Hepatocyte (in vitro differentiated cells): ENCODE results near the gene TIGAR. TPM values are rescaled to one million over a fixed set of nuclear protein-coding genes. Genes with fewer than 3 reads are reported as not detected.

ENCODE experiments used
- DNase-seq: peaks from one replicate; pipeline ENCODE4 v3.0.0-alpha.2; 2016; ENCODE audit warnings: low spot score
- H2AFZ ChIP-seq: fragments of 200-600 bp; sonication (generic); 2 replicates; pipeline ENCODE4 v1.6.0; 2016; ENCODE audit warnings: antibody characterized with exemption, mild to moderate bottlenecking
- H3K27ac ChIP-seq: fragments of 200-600 bp; sonication (generic); 2 replicates; pipeline ENCODE4 v1.5.1; 2016; ENCODE audit warnings: mild to moderate bottlenecking
- H3K27me3 ChIP-seq: fragments of 200-600 bp; sonication (generic); 2 replicates; pipeline ENCODE4 v1.6.1; 2016
- H3K36me3 ChIP-seq: fragments of 200-600 bp; sonication (generic); replicated peaks from 2 replicates; pipeline ENCODE4 v1.5.1; 2016; ENCODE audit warnings: low read depth; ENCODE audit not compliant: insufficient read depth
- H3K4me1 ChIP-seq: fragments of 200-600 bp; sonication (generic); 2 replicates; pipeline ENCODE4 v1.5.1; 2016; ENCODE audit warnings: mild to moderate bottlenecking, moderate library complexity; ENCODE audit not compliant: insufficient read depth
- H3K4me2 ChIP-seq: fragments of 200-600 bp; sonication (generic); 2 replicates; pipeline ENCODE4 v1.6.0; 2016
- H3K4me3 ChIP-seq: fragments of 200-600 bp; sonication (generic); 2 replicates; pipeline ENCODE4 v1.5.1; 2016; ENCODE audit warnings: mild to moderate bottlenecking
- H3K79me2 ChIP-seq: fragments of 200-600 bp; sonication (generic); 2 replicates; pipeline ENCODE4 v1.6.0; 2017; ENCODE audit warnings: mild to moderate bottlenecking
- H3K9me2 ChIP-seq: fragments of 200-600 bp; sonication (generic); replicated peaks from 2 replicates; pipeline ENCODE4 v1.6.0; 2017; ENCODE audit warnings: mild to moderate bottlenecking; ENCODE audit not compliant: insufficient read depth
- H3K9me3 ChIP-seq: fragments of 200-600 bp; sonication (generic); 2 replicates; pipeline ENCODE4 v1.5.1; 2016; ENCODE audit warnings: low read depth, mild to moderate bottlenecking
- H4K20me1 ChIP-seq: fragments of 200-600 bp; sonication (generic); 2 replicates; pipeline ENCODE4 v1.6.0; 2016; ENCODE audit warnings: mild to moderate bottlenecking; ENCODE audit not compliant: insufficient read depth, poor library complexity, severe bottlenecking
- EZH2 ChIP-seq: fragments of 200-600 bp; sonication (generic); IDR thresholded peaks from 2 replicates; pipeline ENCODE4 v1.6.1; 2016; ENCODE audit warnings: antibody characterized with exemption, mild to moderate bottlenecking, borderline replicate concordance
- EZH2phosphoT487 ChIP-seq: fragments of 200-600 bp; sonication (generic); IDR thresholded peaks from one replicate; pipeline ENCODE4 v1.6.1; 2018; ENCODE audit warnings: antibody characterized with exemption, mild to moderate bottlenecking, low read depth, moderate library complexity; ENCODE audit not compliant: unreplicated experiment, severe bottlenecking
- WGBS: methylation state at CpG from one replicate; pipeline ENCODE4 v1.1.6; 2016; ENCODE audit warnings: low lambda C conversion rate; ENCODE audit errors: missing lambda C conversion rate; 5-methylcytosine and 5-hydroxymethylcytosine counted together
- polyA plus RNA-seq: library from polyadenylated mRNA; unstranded; fragments of >200 nt; fragmentation: Nextera tagmentation; extraction: Ambion mirVana; gene quantifications from 2 replicates; pipeline ENCODE4 v1.2.1, GENCODE V29; 2016
- total RNA-seq: library from RNA; depleted of rRNA; stranded (reverse); fragments of >200 nt; gene quantifications from 2 replicates; pipeline ENCODE4 v1.2.3, GENCODE V29; 2014
- TF ChIP-seq, protein P1 (sequence below): fragments of 200-600 bp; sonication (generic); IDR thresholded peaks from 2 replicates; pipeline ENCODE4 v1.5.1; 2016; ENCODE audit warnings: antibody characterized with exemption, mild to moderate bottlenecking; ENCODE audit not compliant: poor library complexity

TIGAR gene
- total and polyA plus RNA-seq, 2 experiments from 2014 or later, result 7.9 to 9.8 TPM

GRCh38 chr12:4331221-4331620 is 10.2 kb downstream of the TIGAR start:
- 89% methylated on average over 1 of the region's 1 CpG for WGBS
- H2AFZ ChIP-seq, result no peak overlapping the region
- no peaks in the 10 kb centered on the region for H3K4me1 ChIP-seq
- H3K27ac ChIP-seq, result no peak overlapping the region
- no peaks in the 10 kb centered on the region for H3K27me3 ChIP-seq
- no peak for TF ChIP-seq EZH2
- TF ChIP-seq EZH2phosphoT487, result no peak
- TF ChIP-seq, protein P1, sequence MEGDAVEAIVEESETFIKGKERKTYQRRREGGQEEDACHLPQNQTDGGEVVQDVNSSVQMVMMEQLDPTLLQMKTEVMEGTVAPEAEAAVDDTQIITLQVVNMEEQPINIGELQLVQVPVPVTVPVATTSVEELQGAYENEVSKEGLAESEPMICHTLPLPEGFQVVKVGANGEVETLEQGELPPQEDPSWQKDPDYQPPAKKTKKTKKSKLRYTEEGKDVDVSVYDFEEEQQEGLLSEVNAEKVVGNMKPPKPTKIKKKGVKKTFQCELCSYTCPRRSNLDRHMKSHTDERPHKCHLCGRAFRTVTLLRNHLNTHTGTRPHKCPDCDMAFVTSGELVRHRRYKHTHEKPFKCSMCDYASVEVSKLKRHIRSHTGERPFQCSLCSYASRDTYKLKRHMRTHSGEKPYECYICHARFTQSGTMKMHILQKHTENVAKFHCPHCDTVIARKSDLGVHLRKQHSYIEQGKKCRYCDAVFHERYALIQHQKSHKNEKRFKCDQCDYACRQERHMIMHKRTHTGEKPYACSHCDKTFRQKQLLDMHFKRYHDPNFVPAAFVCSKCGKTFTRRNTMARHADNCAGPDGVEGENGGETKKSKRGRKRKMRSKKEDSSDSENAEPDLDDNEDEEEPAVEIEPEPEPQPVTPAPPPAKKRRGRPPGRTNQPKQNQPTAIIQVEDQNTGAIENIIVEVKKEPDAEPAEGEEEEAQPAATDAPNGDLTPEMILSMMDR, result no peak
- no peak for DNase-seq
- no peak overlapping the region for H3K4me3 ChIP-seq
- no peak overlapping the region for H3K4me2 ChIP-seq
- no peaks in the 10 kb centered on the region for H4K20me1 ChIP-seq
- no peaks in the 10 kb centered on the region for H3K9me3 ChIP-seq
- H3K79me2 ChIP-seq, result peaks cover 27% of the 10 kb centered on the region
- H3K9me2 ChIP-seq, result no peaks in the 10 kb centered on the region
- no peaks in the 10 kb centered on the region for H3K36me3 ChIP-seq

- 71% methylated on average over 4 of the region's 4 CpGs for WGBS
- Histone ChIP-seq H3K4me1 (no peaks in the 10 kb centered on the region), H4K20me1 (no peaks in the 10 kb centered on the region), H3K4me2 (no peak overlapping the region), H3K79me2 (peaks cover 22% of the 10 kb centered on the region), H3K36me3 (no peaks in the 10 kb centered on the region), H3K27ac (no peak overlapping the region), H2AFZ (no peak overlapping the region), H3K9me3 (no peaks in the 10 kb centered on the region), H3K27me3 (no peaks in the 10 kb centered on the region), H3K4me3 (no peak overlapping the region), H3K9me2 (no peaks in the 10 kb centered on the region)
- TF ChIP-seq, protein P1, result no peak
- no peak for TF ChIP-seq EZH2
- no peak for TF ChIP-seq EZH2phosphoT487
- DNase-seq, result no peak
These were observed 10.8 kb downstream of the TIGAR start for GRCh38 chr12:4331842-4332241.

GRCh38 chr12:4346931-4347330 is 25.9 kb downstream of the TIGAR start:
- Histone ChIP-seq H2AFZ (no peak overlapping the region), H3K36me3 (no peaks in the 10 kb centered on the region), H3K79me2 (no peaks in the 10 kb centered on the region), H3K27ac (no peak overlapping the region), H3K4me1 (no peaks in the 10 kb centered on the region), H3K4me2 (no peak overlapping the region), H4K20me1 (no peaks in the 10 kb centered on the region), H3K4me3 (no peak overlapping the region), H3K9me3 (no peaks in the 10 kb centered on the region), H3K9me2 (no peaks in the 10 kb centered on the region), H3K27me3 (no peaks in the 10 kb centered on the region)
- TF ChIP-seq, protein P1, result no peak
- no peak for TF ChIP-seq EZH2phosphoT487
- no peak for TF ChIP-seq EZH2
- no peak for DNase-seq

DNA sequence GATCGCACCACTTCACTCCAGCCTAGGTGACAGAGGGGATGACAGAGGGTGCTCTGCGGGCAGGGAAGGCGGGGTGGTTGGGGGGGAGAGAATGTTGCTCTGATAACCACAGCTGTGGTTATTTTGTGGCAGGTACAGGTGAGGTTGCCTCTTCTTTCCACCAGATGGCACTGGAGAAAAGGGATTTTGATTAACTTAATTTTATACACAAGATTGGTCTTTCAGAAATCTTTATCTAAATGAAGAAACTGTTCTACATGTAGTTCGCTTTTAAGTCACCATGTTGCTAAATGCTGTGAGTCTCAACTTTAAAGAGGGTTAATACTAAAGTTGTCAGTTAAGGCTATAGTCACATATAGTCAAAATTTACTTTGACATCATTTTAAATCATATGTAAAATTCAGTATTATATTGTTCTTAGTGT is 32.8 kb downstream of the TIGAR start:
- no peaks in the 10 kb centered on the region for H4K20me1 ChIP-seq
- no peaks in the 10 kb centered on the region for H3K4me1 ChIP-seq

More for the DNA sequence above, 32.8 kb downstream of the TIGAR start:
- Histone ChIP-seq H3K4me3 (no peak overlapping the region), H3K4me2 (no peak overlapping the region), H3K79me2 (no peaks in the 10 kb centered on the region), H3K9me3 (no peaks in the 10 kb centered on the region), H3K27ac (no peak overlapping the region), H3K36me3 (no peaks in the 10 kb centered on the region), H2AFZ (no peak overlapping the region), H3K27me3 (no peaks in the 10 kb centered on the region), H3K9me2 (no peaks in the 10 kb centered on the region)
- TF ChIP-seq, protein P1, result peak; percentile 35
- TF ChIP-seq EZH2phosphoT487, result no peak
- no peak for TF ChIP-seq EZH2
- WGBS, result 87% methylated on average over 3 of the region's 4 CpGs
- DNase-seq, result peak; percentile 31
